Endothelial cell (in vitro differentiated cells): Measurements from ENCODE around the gene NECTIN1. TPM values are rescaled to one million over a fixed set of nuclear protein-coding genes. Genes with fewer than 3 reads are reported as not detected.

Source experiments
- DNase-seq: peaks from one replicate; pipeline ENCODE4 v3.0.0; 2021; ENCODE audit warnings: low spot score
- H3K27ac Mint-ChIP-seq: one replicate; pipeline ENCODE4 v1.8.0; 2021; ENCODE audit warnings: mixed read lengths, inconsistent platforms; ENCODE audit not compliant: unreplicated experiment
- H3K27me3 Mint-ChIP-seq: one replicate; pipeline ENCODE4 v1.8.0; 2021; ENCODE audit warnings: mild to moderate bottlenecking, moderate library complexity, mixed read lengths, inconsistent platforms; ENCODE audit not compliant: unreplicated experiment
- H3K36me3 Mint-ChIP-seq: one replicate; pipeline ENCODE4 v1.8.0; 2021; ENCODE audit warnings: mild to moderate bottlenecking, low read depth, mixed read lengths, inconsistent platforms; ENCODE audit not compliant: unreplicated experiment
- H3K4me1 Mint-ChIP-seq: one replicate; pipeline ENCODE4 v1.8.0; 2021; ENCODE audit warnings: mild to moderate bottlenecking, mixed read lengths, inconsistent platforms; ENCODE audit not compliant: unreplicated experiment
- H3K4me3 Mint-ChIP-seq: one replicate; pipeline ENCODE4 v1.8.0; 2021; ENCODE audit warnings: mild to moderate bottlenecking, mixed read lengths, inconsistent platforms; ENCODE audit not compliant: unreplicated experiment
- H3K9me3 Mint-ChIP-seq: one replicate; pipeline ENCODE4 v1.8.0; 2021; ENCODE audit warnings: mixed read lengths, inconsistent platforms; ENCODE audit not compliant: unreplicated experiment
- total RNA-seq: library from RNA; stranded (reverse); fragmentation: NEBNext Ultra II Directional; extraction: Animal tissue kit (Norgen Biotek cat#: 25700); gene quantifications from one replicate; pipeline ENCODE4 v1.2.1, GENCODE V29; 2021; ENCODE audit not compliant: unreplicated experiment
- TF ChIP-seq, protein P1 (sequence below): fragments of 200-600 bp; sonication (generic); IDR thresholded peaks from one replicate; pipeline ENCODE4 v1.5.0; 2021; ENCODE audit warnings: antibody characterized with exemption; ENCODE audit not compliant: unreplicated experiment

NECTIN1 gene
- total RNA-seq, 1 donor from 2014 or later: 17.9 TPM

DNA sequence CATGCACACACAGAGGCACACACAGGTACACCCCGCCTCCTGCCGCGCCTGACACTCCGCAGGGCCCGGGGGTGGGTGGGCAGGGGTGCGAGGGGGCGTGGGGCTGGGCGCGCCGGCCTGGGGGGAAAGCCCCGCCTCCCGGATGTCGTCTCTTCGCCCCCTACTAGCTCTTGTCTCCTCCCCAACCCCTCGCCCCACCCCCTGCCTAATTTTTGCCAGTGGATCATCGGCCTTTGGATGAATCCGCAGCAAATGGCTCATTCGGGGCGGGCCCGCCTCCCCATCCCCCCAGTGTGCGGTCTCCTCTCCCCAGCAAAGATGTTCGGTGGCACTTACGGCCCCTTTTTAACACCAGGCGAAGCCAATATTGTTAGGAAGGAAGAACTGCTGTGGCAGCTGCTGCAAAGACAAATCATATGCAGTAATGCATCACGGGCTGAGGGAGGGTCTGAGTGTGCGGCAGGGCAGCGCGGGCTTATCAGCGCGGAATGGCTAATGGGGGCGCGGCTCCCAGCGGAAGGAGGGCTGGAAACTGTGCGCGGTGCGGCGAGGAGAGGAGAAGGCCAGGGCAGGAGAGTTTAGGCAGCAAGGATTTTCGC lies 13.4 kb upstream of the NECTIN1 start:
- Mint-ChIP-seq H3K9me3 (no peaks in the 10 kb centered on the region), H3K4me1 (peaks cover 11% of the 10 kb centered on the region), H3K36me3 (no peaks in the 10 kb centered on the region), H3K27ac (no peak overlapping the region), H3K4me3 (peak overlapping the region; percentile 72), H3K27me3 (peaks cover 15% of the 10 kb centered on the region)
- no peak for DNase-seq
- TF ChIP-seq, protein P1, sequence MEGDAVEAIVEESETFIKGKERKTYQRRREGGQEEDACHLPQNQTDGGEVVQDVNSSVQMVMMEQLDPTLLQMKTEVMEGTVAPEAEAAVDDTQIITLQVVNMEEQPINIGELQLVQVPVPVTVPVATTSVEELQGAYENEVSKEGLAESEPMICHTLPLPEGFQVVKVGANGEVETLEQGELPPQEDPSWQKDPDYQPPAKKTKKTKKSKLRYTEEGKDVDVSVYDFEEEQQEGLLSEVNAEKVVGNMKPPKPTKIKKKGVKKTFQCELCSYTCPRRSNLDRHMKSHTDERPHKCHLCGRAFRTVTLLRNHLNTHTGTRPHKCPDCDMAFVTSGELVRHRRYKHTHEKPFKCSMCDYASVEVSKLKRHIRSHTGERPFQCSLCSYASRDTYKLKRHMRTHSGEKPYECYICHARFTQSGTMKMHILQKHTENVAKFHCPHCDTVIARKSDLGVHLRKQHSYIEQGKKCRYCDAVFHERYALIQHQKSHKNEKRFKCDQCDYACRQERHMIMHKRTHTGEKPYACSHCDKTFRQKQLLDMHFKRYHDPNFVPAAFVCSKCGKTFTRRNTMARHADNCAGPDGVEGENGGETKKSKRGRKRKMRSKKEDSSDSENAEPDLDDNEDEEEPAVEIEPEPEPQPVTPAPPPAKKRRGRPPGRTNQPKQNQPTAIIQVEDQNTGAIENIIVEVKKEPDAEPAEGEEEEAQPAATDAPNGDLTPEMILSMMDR: no peak

DNA sequence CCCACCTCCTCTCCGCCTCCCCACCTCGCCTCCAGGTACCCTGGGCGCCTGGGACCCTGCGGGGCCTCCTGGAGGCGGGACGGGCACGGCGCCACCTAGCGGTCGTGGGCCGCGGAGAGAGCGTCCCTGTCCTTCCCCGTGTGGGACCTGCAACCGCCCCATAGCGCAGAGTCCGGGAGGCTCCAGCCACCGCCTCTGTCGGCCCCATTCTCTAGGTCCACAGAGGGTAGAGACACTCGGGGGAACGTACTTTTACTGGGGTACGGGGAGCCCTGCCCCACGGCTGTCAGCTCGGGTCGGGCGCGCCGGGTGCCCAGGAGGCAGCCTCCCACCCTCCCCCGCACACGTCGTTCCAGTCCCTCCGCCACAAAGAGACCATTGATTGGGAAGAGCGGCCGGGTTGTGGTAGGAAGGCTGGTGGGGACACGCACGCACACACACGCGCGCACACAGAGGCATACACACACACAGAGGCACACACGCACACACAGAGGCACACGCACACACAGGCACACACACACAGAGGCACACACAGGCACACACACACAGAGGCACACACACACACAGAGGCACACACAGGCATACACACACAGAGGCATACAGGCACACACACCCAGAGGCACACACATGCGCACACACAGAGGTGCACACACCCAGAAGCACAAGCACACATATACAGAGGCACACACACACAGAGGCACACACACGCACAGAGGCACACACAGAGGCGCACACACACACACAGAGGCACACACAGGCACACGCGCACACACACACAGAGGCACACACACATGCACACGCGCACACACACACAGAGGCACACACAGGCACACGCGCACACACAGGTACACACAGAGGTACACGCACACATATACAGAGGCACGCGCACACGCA lies 12.6 kb upstream of the NECTIN1 start:
- Mint-ChIP-seq H3K9me3 (no peaks in the 10 kb centered on the region), H3K4me1 (peaks cover 11% of the 10 kb centered on the region), H3K4me3 (no peak overlapping the region), H3K36me3 (no peaks in the 10 kb centered on the region), H3K27ac (no peak overlapping the region), H3K27me3 (peaks cover 15% of the 10 kb centered on the region)
- peak; percentile 78 for DNase-seq
- TF ChIP-seq, protein P1: peak; percentile 89

DNA sequence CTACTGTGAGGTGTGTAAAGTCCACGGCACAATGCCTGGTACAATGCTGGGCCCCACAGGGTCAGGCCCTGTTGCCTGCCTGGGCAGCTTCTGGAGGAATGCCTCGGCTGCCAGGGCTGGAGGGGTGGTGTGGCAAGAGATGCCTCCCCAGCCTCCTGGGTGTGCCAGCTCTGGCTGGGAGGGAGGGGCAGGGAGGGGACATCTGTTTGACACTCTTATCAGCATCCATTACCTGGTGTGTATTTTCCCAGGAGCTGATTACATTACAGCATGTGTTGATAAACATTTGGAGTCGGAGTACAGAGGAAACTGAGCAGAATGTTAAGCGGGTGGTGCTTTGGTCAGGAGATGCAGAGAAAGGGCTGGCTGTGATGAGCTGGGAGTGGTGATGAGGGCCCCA lies 11.0 kb upstream of the NECTIN1 start:
- no peak for DNase-seq
- Mint-ChIP-seq H3K4me3 (no peak overlapping the region), H3K9me3 (no peaks in the 10 kb centered on the region), H3K27me3 (peaks cover 15% of the 10 kb centered on the region), H3K36me3 (no peaks in the 10 kb centered on the region), H3K4me1 (peaks cover 11% of the 10 kb centered on the region), H3K27ac (no peak overlapping the region)
- TF ChIP-seq, protein P1: no peak

DNA sequence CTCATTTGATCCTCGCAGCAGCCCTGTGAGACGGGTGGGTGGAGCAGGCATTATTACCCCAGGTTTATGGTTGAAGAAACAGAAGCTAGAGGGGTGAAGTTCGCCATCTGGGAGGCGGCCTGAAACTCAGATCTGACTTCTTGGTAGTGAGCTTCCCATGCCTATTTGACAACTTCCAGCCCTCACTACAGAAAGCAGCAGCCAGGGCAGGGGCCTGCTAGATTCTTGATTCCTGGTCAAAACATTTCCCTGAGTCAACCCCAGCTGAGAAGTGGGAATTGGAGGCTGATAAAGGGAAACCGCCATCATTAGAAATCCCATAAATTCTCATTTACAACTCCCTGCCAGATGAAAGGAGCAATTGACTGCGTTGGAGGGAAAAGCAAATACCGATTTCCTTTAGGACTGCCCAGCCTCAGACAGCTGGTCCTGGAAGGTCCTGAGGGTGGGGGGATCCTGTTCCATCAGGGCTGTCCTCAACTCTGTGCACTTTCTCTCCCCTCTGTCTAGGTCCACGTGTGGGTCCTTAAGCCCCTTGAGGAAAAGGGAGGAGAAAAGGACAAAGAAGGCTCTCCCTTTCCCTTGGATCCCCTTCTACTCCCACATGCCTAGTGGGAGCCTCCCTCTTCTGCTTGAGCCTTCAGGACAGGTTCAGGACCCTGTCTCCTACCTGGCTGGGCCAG lies 10.2 kb upstream of the NECTIN1 start:
- Mint-ChIP-seq H3K4me3 (no peak overlapping the region), H3K27ac (no peak overlapping the region), H3K27me3 (peaks cover 13% of the 10 kb centered on the region), H3K36me3 (no peaks in the 10 kb centered on the region), H3K4me1 (peaks cover 11% of the 10 kb centered on the region), H3K9me3 (no peaks in the 10 kb centered on the region)
- DNase-seq: no peak
- TF ChIP-seq, protein P1: no peak
